Suprapubic skin (tissue), 4 donors: ENCODE results near the gene DCAF8. TPM values are rescaled to one million over a fixed set of nuclear protein-coding genes. Genes with fewer than 3 reads are reported as not detected.

Experiments
- DNase-seq, 2 donors: peaks; one replicate each; pipeline ENCODE4 v3.0.0-alpha.2; 2019; ENCODE audit warnings: low spot score in 2 of 2
- H3K27ac ChIP-seq: fragments of 200-600 bp; sonication (generic); one replicate; pipeline ENCODE4 v1.5.1; 2019
- H3K27me3 ChIP-seq: fragments of 200-600 bp; sonication (generic); one replicate; pipeline ENCODE4 v1.5.1; 2019
- H3K36me3 ChIP-seq: fragments of 200-600 bp; sonication (generic); one replicate; pipeline ENCODE4 v1.5.1; 2019
- H3K4me1 ChIP-seq: fragments of 200-600 bp; sonication (generic); one replicate; pipeline ENCODE4 v1.5.1; 2019
- H3K4me3 ChIP-seq: fragments of 200-600 bp; sonication (generic); one replicate; pipeline ENCODE4 v1.5.1; 2019; ENCODE audit warnings: mild to moderate bottlenecking
- H3K9me3 ChIP-seq: fragments of 200-600 bp; sonication (generic); one replicate; pipeline ENCODE4 v1.5.1; 2019
- EP300 ChIP-seq: sonication (generic); formaldehyde crosslinking; IDR thresholded peaks from one replicate; pipeline ENCODE4 v1.6.1; 2017; ENCODE audit warnings: antibody characterized with exemption
- POLR2A ChIP-seq, 2 donors: fragments of 450-650 bp; IDR thresholded peaks; one replicate each; pipeline ENCODE4 v1.6.1; 2017; ENCODE audit warnings: antibody characterized with exemption in 2 of 2, mild to moderate bottlenecking in 2 of 2, moderate library complexity in 2 of 2
- POLR2AphosphoS5 ChIP-seq, 3 donors: sonication (generic); formaldehyde crosslinking; IDR thresholded peaks; one replicate each; pipeline ENCODE4 v1.6.1; 2017; ENCODE audit warnings: antibody characterized with exemption in 3 of 3
- WGBS: methylation state at CpG from one replicate; pipeline ENCODE4 v1.1.5; 2018; 5-methylcytosine and 5-hydroxymethylcytosine counted together
- total RNA-seq, 4 donors: library from RNA; depleted of rRNA; stranded (reverse); fragments of >200 nt; gene quantifications; one replicate each; pipeline ENCODE4 v1.1.0, GENCODE V29; 2016
- TF ChIP-seq, protein P1 (sequence below), 2 donors: fragments of 200-600 bp in 1 of 2; fragments of 450-650 bp in 1 of 2; sonication (generic) in 1 of 2; IDR thresholded peaks; one replicate each; pipeline ENCODE4 v1.5.1; 2016 to 2019; ENCODE audit warnings: antibody characterized with exemption in 2 of 2, mild to moderate bottlenecking in 1 of 2, moderate library complexity in 1 of 2

The DCAF8 gene
- total RNA-seq, 4 donors from 2014 or later = 98.3 to 402 (median 125) TPM

GRCh38 chr1:160189649-160190625 is 72.4 kb downstream of the DCAF8 start, which contains the start of gene CASQ1:
CASQ1 (plus strand) TSS chr1:160190575; CDS start chr1:160190752, 177 bp downstream.
- DNase-seq = no peak
- no peaks in the 10 kb centered on the region for H3K27me3 ChIP-seq
- no peaks in the 10 kb centered on the region for H3K9me3 ChIP-seq
- 63% methylated on average over 15 of the region's 15 CpGs for WGBS
- no peak within 1 kb of the TSS for H3K27ac ChIP-seq
- TF ChIP-seq, protein P1, sequence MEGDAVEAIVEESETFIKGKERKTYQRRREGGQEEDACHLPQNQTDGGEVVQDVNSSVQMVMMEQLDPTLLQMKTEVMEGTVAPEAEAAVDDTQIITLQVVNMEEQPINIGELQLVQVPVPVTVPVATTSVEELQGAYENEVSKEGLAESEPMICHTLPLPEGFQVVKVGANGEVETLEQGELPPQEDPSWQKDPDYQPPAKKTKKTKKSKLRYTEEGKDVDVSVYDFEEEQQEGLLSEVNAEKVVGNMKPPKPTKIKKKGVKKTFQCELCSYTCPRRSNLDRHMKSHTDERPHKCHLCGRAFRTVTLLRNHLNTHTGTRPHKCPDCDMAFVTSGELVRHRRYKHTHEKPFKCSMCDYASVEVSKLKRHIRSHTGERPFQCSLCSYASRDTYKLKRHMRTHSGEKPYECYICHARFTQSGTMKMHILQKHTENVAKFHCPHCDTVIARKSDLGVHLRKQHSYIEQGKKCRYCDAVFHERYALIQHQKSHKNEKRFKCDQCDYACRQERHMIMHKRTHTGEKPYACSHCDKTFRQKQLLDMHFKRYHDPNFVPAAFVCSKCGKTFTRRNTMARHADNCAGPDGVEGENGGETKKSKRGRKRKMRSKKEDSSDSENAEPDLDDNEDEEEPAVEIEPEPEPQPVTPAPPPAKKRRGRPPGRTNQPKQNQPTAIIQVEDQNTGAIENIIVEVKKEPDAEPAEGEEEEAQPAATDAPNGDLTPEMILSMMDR (IDR thresholded peaks at IDR 0.05) = no peak
- TF ChIP-seq POLR2A (IDR thresholded peaks at IDR 0.05) (no peak), EP300 (no peak), POLR2AphosphoS5 (IDR thresholded peaks at IDR 0.05) (no peak)
- no peaks in the 10 kb centered on the region for H3K36me3 ChIP-seq
- peaks cover 18% of the 10 kb centered on the region for H3K4me1 ChIP-seq
- H3K4me3 ChIP-seq = no peak within 1 kb of the TSS

- WGBS = 86% methylated on average over 7 of the region's 7 CpGs
- Histone ChIP-seq H3K27ac (no peak overlapping the region), H3K4me3 (no peak overlapping the region), H3K4me1 (peaks cover 16% of the 10 kb centered on the region), H3K27me3 (no peaks in the 10 kb centered on the region), H3K36me3 (no peaks in the 10 kb centered on the region), H3K9me3 (no peaks in the 10 kb centered on the region)
- TF ChIP-seq EP300 (no peak), POLR2A (IDR thresholded peaks at IDR 0.05) (no peak), POLR2AphosphoS5 (IDR thresholded peaks at IDR 0.05) (no peak)
- DNase-seq = no peak
Measured at GRCh38 chr1:160188341-160188740, 74.0 kb downstream of the DCAF8 start.

DNA sequence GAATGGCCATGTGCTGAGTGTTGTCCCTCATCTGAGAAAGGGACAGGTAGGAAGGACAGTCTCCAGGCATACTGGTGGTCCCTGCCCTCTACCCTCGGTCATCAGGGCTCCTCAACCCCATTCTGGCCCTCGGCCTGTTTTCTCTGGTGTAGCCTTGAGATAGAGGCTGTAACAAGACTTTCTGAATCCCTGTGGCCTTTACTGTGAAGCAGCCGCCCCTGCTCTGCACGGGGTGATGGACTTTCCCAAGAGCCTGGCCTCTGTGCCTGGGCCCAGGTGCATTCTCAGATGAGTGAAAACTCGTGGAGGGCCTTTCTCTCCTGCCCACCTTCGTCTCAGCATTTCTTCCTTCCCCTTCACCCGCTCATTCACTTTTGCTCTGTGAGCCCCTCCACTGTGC is 74.9 kb downstream of the DCAF8 start:
- TF ChIP-seq EP300 (no peak), POLR2A (IDR thresholded peaks at IDR 0.05) (no peak), POLR2AphosphoS5 (IDR thresholded peaks at IDR 0.05) (no peak)
- TF ChIP-seq, protein P1 (IDR thresholded peaks at IDR 0.05) = no peak
- no peaks in the 10 kb centered on the region for H3K9me3 ChIP-seq
- no peak overlapping the region for H3K4me3 ChIP-seq
- no peaks in the 10 kb centered on the region for H3K27me3 ChIP-seq
- peaks cover 8% of the 10 kb centered on the region for H3K4me1 ChIP-seq
- no peak overlapping the region for H3K27ac ChIP-seq
- DNase-seq = no peak
- 83% methylated on average over 7 of the region's 7 CpGs for WGBS
- no peaks in the 10 kb centered on the region for H3K36me3 ChIP-seq

DNA sequence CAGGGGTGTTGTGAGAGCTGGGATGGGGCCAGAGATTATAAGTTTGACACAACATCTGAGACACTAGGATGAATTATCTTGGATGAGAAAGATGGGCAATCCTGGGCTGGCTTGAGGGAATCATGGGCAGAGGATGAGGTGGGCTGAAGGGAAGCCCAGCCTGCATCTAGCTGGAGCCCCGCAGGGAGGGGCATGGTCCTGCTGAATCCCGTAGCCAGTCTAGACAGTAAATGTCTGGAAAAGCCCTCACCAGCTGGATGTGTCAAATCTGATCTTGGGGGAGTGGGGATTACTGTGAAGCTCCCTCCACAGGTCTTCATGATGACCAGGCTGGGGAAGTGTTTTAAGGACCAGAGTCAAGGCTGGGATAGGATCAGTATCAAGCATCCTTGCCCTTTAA is 75.6 kb downstream of the DCAF8 start:
- Histone ChIP-seq H3K27ac (no peak overlapping the region), H3K27me3 (no peaks in the 10 kb centered on the region), H3K4me3 (no peak overlapping the region), H3K9me3 (no peaks in the 10 kb centered on the region), H3K4me1 (peaks cover 8% of the 10 kb centered on the region), H3K36me3 (no peaks in the 10 kb centered on the region)
- DNase-seq = no peak
- WGBS = 75% methylated on average over 2 of the region's 2 CpGs
- TF ChIP-seq, protein P1 (IDR thresholded peaks at IDR 0.05) = no peak
- TF ChIP-seq POLR2A (IDR thresholded peaks at IDR 0.05) (no peak), EP300 (no peak), POLR2AphosphoS5 (IDR thresholded peaks at IDR 0.05) (no peak)

DNA sequence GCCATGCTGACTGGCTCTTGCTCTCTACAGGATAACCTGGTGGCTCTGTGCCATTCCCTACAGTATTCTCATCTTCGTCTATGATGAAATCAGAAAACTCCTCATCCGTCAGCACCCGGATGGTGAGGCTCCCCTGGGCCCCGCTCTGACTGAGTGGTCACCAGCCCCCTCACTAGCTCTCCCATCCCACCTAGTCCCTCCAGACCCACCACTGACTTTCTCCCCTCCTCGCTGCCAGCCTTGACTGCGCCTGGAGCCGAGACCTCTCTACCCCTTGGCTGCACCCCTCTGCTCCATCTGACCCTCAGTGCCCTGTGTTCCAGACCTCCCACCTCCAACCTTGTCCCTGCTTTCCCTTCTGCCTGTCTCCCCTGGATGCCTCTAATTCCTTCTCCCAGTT is 76.1 kb downstream of the DCAF8 start:
- DNase-seq = no peak
- Histone ChIP-seq H3K27ac (no peak overlapping the region), H3K4me1 (peaks cover 8% of the 10 kb centered on the region), H3K9me3 (no peaks in the 10 kb centered on the region), H3K36me3 (no peaks in the 10 kb centered on the region), H3K4me3 (no peak overlapping the region), H3K27me3 (no peaks in the 10 kb centered on the region)
- TF ChIP-seq POLR2AphosphoS5 (IDR thresholded peaks at IDR 0.05) = no peak
- no peak for TF ChIP-seq EP300
- TF ChIP-seq, protein P1 (IDR thresholded peaks at IDR 0.05) = no peak
- TF ChIP-seq POLR2A (IDR thresholded peaks at IDR 0.05) = no peak
- WGBS = 89% methylated on average over 7 of the region's 7 CpGs
